Measurements from ENCODE around the gene IFI6. TPM values are rescaled to one million over a fixed set of nuclear protein-coding genes. Genes with fewer than 3 reads are reported as not detected.
A peak's percentile ranks its signal among the peaks of the same experiment; 100 is the strongest.
"Not testable (repeated sequence)": the region's sequence is repeated elsewhere in the genome, so short reads cannot be mapped to it uniquely, and the experiment has no call there.

The IFI6 gene
- total RNA-seq, 1 donor from 2014 or later: 23.2 TPM

GRCh38 chr1:27689423-27690173 is 17.6 kb upstream of the IFI6 start:
- Mint-ChIP-seq H3K27me3 (ENCODE audit: low read depth) (peaks cover 9% of the 10 kb centered on the region), H3K4me3 (ENCODE audit: unreplicated experiment) (no peak overlapping the region), H3K4me1 (ENCODE audit: low read depth) (peaks cover 10% of the 10 kb centered on the region), H3K27ac (ENCODE audit: unreplicated experiment) (peak overlapping the region; percentile 46), H3K36me3 (ENCODE audit: low read depth) (no peaks in the 10 kb centered on the region), H3K9me3 (ENCODE audit: low read depth) (peaks cover 3% of the 10 kb centered on the region)
- no peak for TF ChIP-seq CTCF (IDR thresholded peaks at IDR 0.05)
- no peak for DNase-seq (ENCODE audit: low spot score)

GRCh38 chr1:27687906-27688305 is 15.9 kb upstream of the IFI6 start:
- DNase-seq (ENCODE audit: low spot score): no peak

GRCh38 chr1:27686223-27686990 is 14.4 kb upstream of the IFI6 start:
- H3K36me3 Mint-ChIP-seq (ENCODE audit: low read depth): peaks cover 3% of the 10 kb centered on the region
- H3K4me1 Mint-ChIP-seq (ENCODE audit: low read depth): peaks cover 10% of the 10 kb centered on the region
- H3K27me3 Mint-ChIP-seq (ENCODE audit: low read depth): peaks cover 3% of the 10 kb centered on the region
- no peak for TF ChIP-seq CTCF (IDR thresholded peaks at IDR 0.05)
- H3K9me3 Mint-ChIP-seq (ENCODE audit: low read depth): peaks cover 9% of the 10 kb centered on the region
- no peak for DNase-seq (ENCODE audit: low spot score)
- no peak overlapping the region for H3K4me3 Mint-ChIP-seq (ENCODE audit: unreplicated experiment)
- H3K27ac Mint-ChIP-seq (ENCODE audit: unreplicated experiment): no peak overlapping the region

More at GRCh38 chr1:27687906-27688305, 15.9 kb upstream of the IFI6 start:
- no peak for TF ChIP-seq CTCF (IDR thresholded peaks at IDR 0.05)
- Mint-ChIP-seq H3K27me3 (ENCODE audit: low read depth) (peaks cover 7% of the 10 kb centered on the region), H3K4me3 (ENCODE audit: unreplicated experiment) (no peak overlapping the region), H3K4me1 (ENCODE audit: low read depth) (peaks cover 10% of the 10 kb centered on the region), H3K27ac (ENCODE audit: unreplicated experiment) (no peak overlapping the region), H3K36me3 (ENCODE audit: low read depth) (no peaks in the 10 kb centered on the region), H3K9me3 (ENCODE audit: low read depth) (peaks cover 3% of the 10 kb centered on the region)

- DNase-seq (ENCODE audit: low spot score): no peak
- peaks cover 1% of the 10 kb centered on the region for H3K4me1 Mint-ChIP-seq (ENCODE audit: low read depth)
- H3K27me3 Mint-ChIP-seq (ENCODE audit: low read depth): peaks cover 3% of the 10 kb centered on the region
- TF ChIP-seq CTCF (IDR thresholded peaks at IDR 0.05): no peak
- no peak overlapping the region for H3K27ac Mint-ChIP-seq (ENCODE audit: unreplicated experiment)
- H3K4me3 Mint-ChIP-seq (ENCODE audit: unreplicated experiment): no peak overlapping the region
- H3K9me3 Mint-ChIP-seq (ENCODE audit: low read depth): peaks cover 12% of the 10 kb centered on the region
- peaks cover 5% of the 10 kb centered on the region for H3K36me3 Mint-ChIP-seq (ENCODE audit: low read depth)
Observed at GRCh38 chr1:27684176-27684575, 12.2 kb upstream of the IFI6 start.

GRCh38 chr1:27682351-27682944 is 10.5 kb upstream of the IFI6 start:
- Mint-ChIP-seq H3K9me3 (ENCODE audit: low read depth) (peaks cover 12% of the 10 kb centered on the region), H3K4me1 (ENCODE audit: low read depth) (no peaks in the 10 kb centered on the region), H3K36me3 (ENCODE audit: low read depth) (peaks cover 6% of the 10 kb centered on the region), H3K27me3 (ENCODE audit: low read depth) (peaks cover 3% of the 10 kb centered on the region), H3K27ac (ENCODE audit: unreplicated experiment) (no peak overlapping the region), H3K4me3 (ENCODE audit: unreplicated experiment) (no peak overlapping the region)
- DNase-seq (ENCODE audit: low spot score): no peak
- no peak for TF ChIP-seq CTCF (IDR thresholded peaks at IDR 0.05)

GRCh38 chr1:27681580-27681979 is 9.6 kb upstream of the IFI6 start:
- H3K4me3 Mint-ChIP-seq (ENCODE audit: unreplicated experiment); H3K27me3 Mint-ChIP-seq (ENCODE audit: low read depth): not testable (repeated sequence)

GRCh38 chr1:27680225-27680791 is 8.3 kb upstream of the IFI6 start:
- not testable (repeated sequence) for H3K27me3 Mint-ChIP-seq (ENCODE audit: low read depth); H3K27ac Mint-ChIP-seq (ENCODE audit: unreplicated experiment); H3K4me1 Mint-ChIP-seq (ENCODE audit: low read depth); DNase-seq (ENCODE audit: low spot score); H3K36me3 Mint-ChIP-seq (ENCODE audit: low read depth); H3K4me3 Mint-ChIP-seq (ENCODE audit: unreplicated experiment)
- H3K9me3 Mint-ChIP-seq (ENCODE audit: low read depth): peaks cover 12% of the 10 kb centered on the region

More at GRCh38 chr1:27681580-27681979, 9.6 kb upstream of the IFI6 start:
- not testable (repeated sequence) for H3K27ac Mint-ChIP-seq (ENCODE audit: unreplicated experiment); H3K36me3 Mint-ChIP-seq (ENCODE audit: low read depth); H3K4me1 Mint-ChIP-seq (ENCODE audit: low read depth); DNase-seq (ENCODE audit: low spot score)
- peaks cover 12% of the 10 kb centered on the region for H3K9me3 Mint-ChIP-seq (ENCODE audit: low read depth)

All from chondrocyte (in vitro differentiated cells).